COR-L47 (cell line): ENCODE measurements around the gene NUP214.
"Not testable (repeated sequence)": the region's sequence is repeated elsewhere in the genome, so short reads cannot be mapped to it uniquely, and the experiment has no call there.

Source experiments
- DNase-seq: peaks from one replicate; lab custom pipeline; 2025; lab: John Stamatoyannopoulos, UW

Gene NUP214

DNA sequence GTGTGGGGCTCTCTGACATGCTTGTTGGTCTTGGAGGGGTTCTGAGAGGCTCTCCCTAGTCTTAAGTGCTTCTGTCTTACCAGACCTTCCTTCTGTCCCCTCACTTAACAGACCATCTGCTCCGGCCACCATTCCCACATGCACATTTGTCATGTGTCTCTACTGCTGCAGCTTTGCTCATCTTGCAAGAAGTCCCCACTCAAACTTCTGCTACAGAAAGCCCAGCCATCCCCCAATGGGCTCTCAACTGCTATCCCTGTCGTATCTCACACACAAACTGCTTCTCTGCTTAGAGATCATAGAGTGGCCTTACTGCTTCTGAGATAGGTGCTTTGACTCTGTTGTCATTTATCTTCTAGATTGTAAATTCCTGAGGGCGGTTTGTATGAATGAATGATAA lies 69.4 kb downstream of the NUP214 start:
- DNase-seq, result no peak

DNA sequence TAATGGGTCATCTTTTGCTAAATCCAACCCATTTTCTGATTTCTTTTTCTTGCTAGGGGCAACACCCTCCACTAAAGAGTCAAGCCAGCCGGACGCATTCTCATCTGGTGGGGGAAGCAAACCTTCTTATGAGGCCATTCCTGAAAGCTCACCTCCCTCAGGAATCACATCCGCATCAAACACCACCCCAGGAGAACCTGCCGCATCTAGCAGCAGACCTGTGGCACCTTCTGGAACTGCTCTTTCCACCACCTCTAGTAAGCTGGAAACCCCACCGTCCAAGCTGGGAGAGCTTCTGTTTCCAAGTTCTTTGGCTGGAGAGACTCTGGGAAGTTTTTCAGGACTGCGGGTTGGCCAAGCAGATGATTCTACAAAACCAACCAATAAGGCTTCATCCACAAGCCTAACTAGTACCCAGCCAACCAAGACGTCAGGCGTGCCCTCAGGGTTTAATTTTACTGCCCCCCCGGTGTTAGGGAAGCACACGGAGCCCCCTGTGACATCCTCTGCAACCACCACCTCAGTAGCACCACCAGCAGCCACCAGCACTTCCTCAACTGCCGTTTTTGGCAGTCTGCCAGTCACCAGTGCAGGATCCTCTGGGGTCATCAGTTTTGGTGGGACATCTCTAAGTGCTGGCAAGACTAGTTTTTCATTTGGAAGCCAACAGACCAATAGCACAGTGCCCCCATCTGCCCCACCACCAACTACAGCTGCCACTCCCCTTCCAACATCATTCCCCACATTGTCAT lies 72.0 kb downstream of the NUP214 start:
- DNase-seq, result no peak

DNA sequence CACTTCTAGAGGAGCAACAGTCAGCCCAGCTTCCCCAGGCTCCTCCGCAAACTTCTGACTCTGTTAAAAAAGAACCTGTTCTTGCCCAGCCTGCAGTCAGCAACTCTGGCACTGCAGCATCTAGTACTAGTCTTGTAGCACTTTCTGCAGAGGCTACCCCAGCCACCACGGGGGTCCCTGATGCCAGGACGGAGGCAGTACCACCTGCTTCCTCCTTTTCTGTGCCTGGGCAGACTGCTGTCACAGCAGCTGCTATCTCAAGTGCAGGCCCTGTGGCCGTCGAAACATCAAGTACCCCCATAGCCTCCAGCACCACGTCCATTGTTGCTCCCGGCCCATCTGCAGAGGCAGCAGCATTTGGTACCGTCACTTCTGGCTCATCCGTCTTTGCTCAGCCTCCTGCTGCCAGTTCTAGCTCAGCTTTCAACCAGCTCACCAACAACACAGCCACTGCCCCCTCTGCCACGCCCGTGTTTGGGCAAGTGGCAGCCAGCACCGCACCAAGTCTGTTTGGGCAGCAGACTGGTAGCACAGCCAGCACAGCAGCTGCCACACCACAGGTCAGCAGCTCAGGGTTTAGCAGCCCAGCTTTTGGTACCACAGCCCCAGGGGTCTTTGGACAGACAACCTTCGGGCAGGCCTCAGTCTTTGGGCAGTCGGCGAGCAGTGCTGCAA lies 72.8 kb downstream of the NUP214 start:
- DNase-seq, result no peak

DNA sequence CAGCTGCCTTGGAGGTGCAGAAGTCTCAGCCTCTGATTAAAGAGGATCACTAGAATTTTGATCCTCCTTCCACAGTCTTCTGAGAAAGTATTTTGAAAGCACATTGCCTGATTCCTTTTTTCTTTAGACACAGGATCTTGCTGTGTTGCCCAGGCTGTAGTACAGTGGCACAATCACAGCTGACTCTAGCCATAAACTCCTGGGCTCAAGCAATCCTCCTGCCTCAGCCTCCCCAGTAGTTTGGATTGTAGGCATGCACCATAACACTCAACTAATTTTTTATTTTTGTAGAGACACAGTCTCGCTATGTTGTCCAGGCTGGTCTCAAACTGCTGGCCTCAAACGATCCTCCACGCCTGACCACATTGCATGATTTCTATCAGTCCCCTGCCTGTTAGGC lies 76.5 kb downstream of the NUP214 start:
- DNase-seq, result no peak

DNA sequence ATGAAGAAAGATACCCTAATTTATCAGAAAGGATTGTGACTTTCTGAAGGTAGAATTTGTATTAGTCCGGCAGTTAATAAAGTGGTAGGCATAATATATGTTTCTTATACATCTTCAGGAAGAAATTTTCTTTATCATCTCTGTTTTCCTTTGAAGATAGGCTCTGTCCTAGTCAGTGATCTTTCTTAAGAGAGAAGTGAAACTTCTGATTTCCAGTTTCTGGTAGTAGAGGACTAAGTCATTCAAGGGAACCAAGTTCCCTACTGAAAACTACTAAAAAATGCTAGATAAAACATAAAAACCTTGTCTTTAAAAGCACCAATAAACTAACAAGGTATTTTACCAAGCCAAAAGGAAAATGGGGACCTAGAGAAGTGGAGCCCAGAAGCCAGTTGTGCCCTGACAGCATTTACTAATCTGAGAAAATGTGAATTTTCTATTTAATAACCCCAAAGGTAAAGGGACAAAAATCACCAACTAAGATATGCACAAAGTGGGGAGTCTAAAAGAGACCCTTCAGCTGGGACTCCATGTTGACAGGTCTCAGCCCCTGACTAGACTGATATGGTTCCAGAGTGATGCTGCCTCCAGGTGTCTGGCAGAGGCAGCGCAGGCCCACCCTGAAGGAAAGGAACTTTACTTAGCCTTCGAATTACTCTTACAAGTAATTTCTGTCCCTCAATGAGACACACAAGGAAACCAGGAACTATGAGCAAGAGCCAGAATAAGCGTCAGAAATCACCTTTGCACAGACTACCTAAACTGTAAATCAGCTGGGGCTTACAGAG lies 78.2 kb downstream of the NUP214 start:
- no peak for DNase-seq

DNA sequence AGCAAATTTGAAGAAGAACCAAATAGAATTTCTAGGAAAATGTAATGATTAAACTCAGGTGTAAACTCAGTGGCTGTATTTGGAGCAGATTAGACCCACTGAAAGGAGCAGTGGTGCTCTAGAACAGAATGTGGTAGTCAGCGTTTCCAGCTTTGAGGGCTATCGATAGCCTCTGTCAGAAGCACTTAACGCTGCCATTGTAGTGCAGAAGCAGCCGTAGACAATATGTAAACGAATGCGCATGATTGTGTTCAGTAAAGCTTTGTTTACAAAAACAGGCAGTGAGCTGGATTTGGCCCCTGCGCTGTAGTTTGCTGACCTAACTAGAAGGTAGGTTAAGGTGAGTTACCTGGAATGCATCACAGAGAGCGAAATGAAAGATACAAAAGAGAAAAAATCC lies 78.9 kb downstream of the NUP214 start:
- DNase-seq, result no peak

DNA sequence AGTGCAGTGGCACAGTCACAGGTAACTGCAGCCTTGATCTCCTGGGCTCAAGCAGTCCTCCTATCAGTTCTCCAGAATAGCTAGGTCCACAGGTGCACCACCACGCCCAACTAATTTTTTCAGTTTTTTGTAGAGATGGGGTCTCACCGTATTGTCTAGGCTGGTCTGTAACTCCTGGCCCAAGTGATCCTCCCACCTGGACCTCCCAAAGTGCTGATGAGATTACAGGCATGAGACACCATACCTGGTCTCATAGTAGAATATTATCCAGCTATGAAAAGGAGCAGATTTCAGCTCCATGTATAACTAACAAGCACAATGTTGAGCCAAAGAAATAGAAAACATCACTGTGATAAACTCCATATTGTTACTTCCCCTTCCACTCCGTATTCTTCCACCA lies 81.1 kb downstream of the NUP214 start:
- no peak for DNase-seq

DNA sequence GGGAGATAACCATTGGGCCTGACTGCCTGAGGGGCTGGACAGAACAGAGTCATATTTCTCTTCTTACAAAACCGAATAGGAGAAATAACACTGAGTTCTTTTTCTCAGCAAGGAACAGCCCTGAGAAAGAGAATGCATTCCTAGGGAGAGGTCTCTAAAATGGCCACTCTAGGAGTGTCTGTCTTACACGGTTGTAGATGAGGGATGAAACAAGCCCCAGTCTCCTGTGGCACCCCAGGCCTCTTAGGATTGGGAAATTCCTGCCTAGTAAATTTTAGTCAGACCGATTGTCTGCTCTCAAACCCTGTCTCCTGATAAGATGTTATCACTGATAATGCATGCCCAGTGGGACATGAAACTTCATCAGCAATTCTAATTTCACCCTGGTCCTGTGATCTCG lies 86.5 kb downstream of the NUP214 start:
- not testable (repeated sequence) for DNase-seq

DNA sequence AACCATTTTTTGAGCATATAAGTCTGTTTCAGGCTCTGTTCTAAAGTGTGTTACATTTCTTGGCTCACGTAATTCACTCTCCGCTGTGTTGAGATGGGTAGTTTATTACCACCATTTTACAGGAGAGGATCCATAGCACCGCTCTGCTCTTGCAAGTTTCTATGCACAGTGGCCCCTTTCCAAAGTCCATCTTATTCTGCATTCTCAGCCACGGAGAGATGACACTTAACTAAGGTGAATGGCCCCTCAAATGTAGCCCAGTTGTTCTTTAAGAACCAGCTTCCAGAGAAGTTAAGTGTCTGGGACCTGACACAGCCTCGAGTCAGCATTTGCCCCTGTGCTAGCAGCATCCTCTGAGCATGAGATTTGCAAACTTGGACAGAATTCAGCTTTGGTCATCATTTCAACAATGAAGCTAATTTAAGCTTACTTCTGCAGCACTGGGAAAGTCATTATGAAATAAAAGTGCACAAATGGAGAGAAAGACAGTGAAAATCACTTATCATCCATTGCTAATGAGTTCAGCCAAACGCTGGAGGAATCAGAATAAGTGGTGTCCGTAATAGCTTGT lies 89.0 kb downstream of the NUP214 start:
- no peak for DNase-seq

DNA sequence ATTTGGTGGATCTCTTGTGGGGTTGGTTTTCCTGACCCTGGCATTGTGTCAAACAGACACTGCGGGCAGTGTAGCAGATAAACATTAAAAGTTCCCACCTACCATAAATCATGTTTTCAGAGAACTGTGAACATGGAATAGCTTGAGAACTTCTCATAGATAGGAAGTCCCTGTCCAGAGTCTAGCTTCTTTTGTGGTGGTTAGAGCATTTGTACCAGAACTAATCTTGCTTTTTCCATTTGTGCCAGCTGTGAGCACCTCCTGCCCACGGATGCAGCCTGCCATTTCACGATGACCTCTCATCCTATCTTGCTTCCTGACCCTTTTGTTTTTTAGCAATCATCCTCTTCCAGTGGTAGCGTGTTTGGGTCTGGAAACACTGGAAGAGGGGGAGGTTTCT lies 89.5 kb downstream of the NUP214 start:
- no peak for DNase-seq

DNA sequence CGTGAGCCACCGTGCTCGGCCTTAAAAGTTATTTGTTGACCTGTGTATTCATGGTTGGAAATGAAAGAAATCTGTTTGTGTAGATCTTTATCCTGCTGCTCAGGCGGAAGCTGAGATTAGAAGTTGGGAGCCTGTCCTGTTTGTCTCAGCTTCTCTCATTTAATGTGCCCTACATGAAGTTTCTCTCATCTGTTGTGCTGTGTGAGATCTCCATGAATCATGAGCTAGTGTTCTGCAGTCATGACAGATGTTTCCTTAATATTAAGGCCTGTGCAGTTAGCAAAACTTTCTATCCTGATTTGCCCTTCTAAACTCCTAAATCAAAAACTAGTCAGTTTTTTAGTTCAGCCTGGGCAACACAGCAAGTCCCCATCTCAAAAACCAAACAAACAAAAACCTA lies 91.4 kb downstream of the NUP214 start:
- no peak for DNase-seq

DNA sequence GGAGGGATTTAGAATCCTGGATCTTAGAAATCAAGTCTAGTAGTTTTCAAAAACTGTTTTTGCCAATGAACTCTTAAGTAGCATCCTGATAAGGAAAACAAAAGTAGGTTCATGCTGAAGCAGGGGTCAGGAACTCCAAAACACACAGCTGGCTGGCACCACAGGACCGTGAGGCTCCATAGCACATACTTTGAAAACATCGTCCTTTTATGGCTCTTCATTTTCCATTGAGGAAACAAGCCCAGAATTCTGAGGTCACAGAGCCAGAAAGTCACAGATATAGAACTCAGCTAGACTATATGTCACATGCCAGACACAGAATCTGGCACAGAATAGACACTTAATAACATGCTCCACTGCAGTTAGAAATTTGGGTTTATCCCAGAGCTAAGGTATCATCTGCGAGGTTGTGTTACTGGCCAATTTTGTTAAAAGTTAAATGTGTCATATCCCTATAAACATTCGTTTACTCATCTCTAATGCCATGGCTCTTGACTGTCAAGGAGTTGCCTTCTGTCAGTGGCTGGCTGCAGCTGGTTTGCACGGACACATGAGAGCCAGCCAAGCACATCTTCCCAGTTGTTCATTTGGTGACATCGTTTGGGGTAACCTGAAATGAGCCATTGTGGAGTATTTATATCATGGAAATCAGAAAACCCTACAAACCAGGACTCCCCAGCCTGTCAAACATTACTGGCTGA lies 92.1 kb downstream of the NUP214 start:
- DNase-seq, result no peak

DNA sequence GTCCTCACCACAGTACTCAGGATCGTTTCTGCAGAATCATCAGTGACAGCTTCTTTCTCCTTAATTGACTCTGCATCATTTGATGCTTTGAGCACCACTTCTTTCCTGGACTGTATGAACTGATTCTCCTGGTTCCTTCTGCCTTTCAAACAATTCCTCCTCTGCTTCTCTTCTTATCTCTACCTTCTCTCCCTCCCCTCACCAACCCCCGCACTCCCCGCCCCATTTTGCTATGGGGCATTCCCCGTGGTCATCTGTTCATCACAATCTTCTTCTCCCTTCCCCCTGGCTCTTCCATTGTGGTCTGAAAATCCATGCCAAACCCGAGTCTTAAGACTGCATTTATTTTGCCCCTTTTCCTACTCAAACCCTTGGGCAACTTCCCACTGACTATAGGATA lies 93.0 kb downstream of the NUP214 start:
- DNase-seq, result no peak

DNA sequence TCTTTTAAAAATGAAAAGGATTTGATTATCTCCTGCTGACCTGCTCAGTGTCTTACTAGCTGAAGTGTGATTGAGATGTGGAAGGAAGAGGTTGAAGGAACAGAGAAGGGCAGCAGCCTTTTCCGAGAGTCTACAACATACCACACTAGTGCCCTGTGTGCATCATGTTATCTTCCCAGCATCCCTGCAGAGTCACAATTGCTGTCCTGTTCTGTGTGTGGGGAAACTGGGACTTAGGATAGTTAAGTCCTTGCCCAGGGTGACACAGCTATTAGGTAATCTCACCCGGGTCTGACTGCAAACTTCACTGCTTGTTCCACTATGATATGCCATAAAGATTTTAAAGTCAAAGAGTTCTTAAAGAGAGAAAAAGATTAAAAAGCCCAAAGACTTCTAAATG lies 95.1 kb downstream of the NUP214 start:
- DNase-seq, result no peak

DNA sequence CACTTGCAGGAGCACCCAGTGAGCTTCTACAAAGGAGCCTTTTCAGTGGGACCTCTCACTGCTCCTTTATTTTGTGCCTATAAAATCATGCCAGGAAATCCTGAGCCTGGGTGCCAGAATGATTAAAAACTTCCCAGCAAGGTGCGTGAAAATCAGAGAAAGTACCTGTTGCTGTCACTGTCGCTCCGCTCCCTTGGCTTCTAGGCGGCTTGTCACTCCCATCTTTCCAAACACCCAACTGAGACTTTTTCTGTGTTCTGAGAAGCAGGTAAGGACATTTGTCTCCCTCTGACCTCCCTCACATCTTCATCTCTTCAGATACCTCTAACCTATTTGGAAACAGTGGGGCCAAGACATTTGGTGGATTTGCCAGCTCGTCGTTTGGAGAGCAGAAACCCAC lies 97.1 kb downstream of the NUP214 start:
- no peak for DNase-seq

DNA sequence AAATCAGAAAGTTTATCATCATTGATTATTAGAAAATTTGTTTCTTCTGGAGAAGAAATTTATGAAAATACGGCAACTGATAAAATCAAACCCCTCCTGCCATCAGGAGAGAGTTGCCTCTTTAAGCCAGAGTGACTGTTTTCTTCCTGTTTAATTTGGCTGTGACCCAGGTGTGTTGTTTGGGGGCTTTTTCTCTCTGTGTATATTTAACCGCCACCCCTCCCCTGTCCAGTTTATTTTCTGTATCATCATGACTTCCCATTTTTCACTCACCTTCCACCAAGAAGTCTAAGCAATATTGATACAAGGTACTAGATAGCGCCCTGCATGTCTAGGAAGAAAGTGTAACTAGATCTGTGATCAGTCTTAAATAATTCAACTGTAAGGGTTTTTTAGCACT lies 100.8 kb downstream of the NUP214 start:
- DNase-seq, result no peak

DNA sequence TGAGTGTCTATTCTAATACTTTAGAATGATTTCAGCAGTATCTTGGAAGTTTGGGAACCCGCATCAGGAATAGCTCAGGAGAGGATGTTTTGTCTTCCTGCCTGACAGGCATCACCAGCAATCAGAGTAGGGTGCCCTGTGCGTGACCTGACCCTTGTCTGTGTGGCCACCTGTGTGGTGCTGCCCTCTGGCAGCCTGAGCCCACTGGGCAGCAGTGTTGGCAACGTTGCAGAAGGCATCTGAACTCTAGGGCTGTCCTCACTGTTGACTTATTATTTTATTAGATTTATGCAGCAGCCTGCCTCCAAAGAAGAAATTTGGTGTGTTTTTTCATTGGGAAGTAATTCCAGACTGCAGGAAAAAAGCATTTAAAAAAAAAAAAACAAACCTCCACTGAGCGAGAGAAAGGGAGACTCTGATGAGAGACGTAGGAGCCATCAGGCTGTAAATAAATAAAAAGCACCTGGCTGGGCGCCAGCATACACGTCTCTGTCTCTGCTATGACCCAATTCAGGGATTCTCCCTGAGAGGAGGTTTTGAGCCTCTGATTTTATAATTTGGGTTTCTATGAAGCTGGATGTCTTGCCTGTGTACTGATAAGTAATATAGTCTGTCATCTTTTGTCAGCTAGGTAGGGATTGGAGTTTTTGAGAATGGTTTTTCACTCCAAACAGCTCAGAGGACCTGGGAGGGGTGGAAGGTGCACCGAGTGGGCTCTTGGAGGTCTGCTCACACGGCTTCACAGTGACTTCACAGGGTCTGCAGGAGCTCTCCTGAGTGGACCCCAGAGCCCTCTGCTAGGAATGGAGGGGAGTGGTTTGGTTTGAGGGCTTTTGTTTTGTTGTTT lies 101.9 kb downstream of the NUP214 start:
- DNase-seq, result peak; percentile 77

DNA sequence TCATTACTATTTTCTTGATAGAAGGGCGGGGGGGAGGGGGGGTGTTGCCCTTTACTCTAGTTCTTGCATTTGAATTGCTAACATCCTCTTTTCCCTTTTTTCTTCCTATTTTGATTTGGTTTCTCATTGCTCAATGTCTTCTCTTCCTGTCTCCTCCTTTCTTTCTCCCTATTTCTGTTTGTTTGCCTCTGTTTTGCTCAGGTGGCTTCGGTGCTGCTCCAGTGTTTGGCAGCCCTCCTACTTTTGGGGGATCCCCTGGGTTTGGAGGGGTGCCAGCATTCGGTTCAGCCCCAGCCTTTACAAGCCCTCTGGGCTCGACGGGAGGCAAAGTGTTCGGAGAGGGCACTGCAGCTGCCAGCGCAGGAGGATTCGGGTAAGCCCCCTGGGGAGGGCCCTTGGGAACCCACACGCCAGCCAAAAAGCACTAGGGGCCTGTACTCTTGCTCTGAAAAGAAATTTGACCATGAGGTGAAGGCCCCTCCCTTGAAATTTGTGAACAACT lies 102.6 kb downstream of the NUP214 start:
- DNase-seq, result peak; percentile 78

DNA sequence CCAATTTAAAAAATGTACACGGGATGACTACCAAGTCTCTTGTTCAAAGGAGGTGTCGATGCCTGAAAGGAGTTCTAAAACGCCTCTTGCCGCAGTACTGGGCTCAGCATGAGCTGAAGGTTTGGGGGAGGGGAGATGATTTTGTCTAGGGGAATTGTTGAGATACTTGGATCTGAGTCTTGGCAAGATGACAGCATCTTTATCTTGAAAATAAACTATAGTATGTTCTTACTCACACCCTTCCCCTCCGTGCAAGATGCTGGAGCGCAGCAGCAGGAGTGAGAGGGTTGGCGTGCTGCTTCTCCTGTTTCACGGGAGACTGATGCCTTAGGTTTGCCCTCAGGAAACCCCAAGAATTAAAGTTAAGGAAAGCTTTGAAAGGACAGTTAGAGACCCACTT lies 103.6 kb downstream of the NUP214 start:
- no peak for DNase-seq

DNA sequence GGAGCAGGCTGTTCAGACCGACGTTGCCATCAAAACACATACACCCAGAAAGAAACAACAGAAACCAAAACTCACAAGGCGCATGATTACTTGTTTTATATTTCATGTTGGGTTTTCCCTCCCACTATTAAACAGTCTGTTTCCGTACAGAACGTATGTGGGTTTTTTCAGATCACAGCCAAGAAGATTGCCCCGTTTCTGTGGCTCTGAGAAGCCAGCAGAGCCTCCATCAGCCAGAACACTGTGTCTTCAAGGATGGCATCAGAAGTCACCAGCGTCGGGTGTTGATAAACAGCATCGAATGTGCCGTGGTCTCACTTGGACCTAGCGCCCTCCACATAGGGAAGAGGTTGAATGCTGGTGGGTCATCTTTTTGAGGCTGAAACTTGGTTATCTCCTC lies 108.2 kb downstream of the NUP214 start:
- no peak for DNase-seq

DNA sequence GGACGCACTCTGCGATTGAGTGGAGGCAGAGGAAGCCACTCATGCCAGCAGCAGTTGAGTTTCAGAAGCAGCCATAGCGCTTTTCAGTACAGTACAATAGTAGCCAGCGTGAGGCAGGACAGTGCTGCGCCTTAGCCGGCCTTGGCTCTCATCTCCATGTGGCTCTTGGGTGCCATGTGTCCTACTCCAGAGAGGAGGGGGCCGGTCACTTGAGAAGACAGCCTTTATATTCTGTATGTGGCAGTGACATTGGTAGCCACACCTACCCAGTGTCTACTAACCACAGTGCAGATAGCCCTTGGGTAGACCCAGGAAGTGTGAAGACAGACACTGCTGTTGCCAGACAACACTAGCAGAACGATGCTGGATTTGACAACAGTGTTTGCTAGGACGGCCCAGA lies 108.6 kb downstream of the NUP214 start:
- no peak for DNase-seq
